KMS-11 (cell line): ENCODE data around the gene DTNB.
"Not testable (repeated sequence)": the region's sequence is repeated elsewhere in the genome, so short reads cannot be mapped to it uniquely, and the experiment has no call there.

Experiments
- H2AFZ ChIP-seq: fragments of 200-600 bp; sonication (generic); 2 replicates; pipeline ENCODE4 v1.6.1; 2016; ENCODE audit warnings: antibody characterized with exemption, mixed run types, low read depth
- H3K27ac ChIP-seq: fragments of 200-600 bp; sonication (generic); 2 replicates; pipeline ENCODE4 v1.6.1; 2016; ENCODE audit warnings: mild to moderate bottlenecking, mixed run types
- H3K27me3 ChIP-seq: fragments of 200-600 bp; sonication (generic); 2 replicates; pipeline ENCODE4 v1.6.1; 2017; ENCODE audit warnings: mild to moderate bottlenecking, low read depth, mixed run types, moderate library complexity; ENCODE audit not compliant: insufficient read depth
- H3K36me3 ChIP-seq: fragments of 200-600 bp; sonication (generic); 2 replicates; pipeline ENCODE4 v1.6.1; 2017; ENCODE audit warnings: mild to moderate bottlenecking, mixed run types; ENCODE audit not compliant: insufficient read depth
- H3K4me1 ChIP-seq: fragments of 200-600 bp; sonication (generic); 2 replicates; pipeline ENCODE4 v1.6.1; 2016; ENCODE audit warnings: mild to moderate bottlenecking, low read depth, mixed run types; ENCODE audit not compliant: poor library complexity, severe bottlenecking
- H3K4me2 ChIP-seq: fragments of 200-600 bp; sonication (generic); 2 replicates; pipeline ENCODE4 v1.7.0; 2016; ENCODE audit warnings: mild to moderate bottlenecking, mixed run types
- H3K4me3 ChIP-seq: fragments of 200-600 bp; sonication (generic); IDR thresholded peaks from 2 replicates; pipeline ENCODE4 v1.6.1; 2017; ENCODE audit warnings: low read depth, low read length, mixed read lengths; ENCODE audit not compliant: insufficient read depth
- H3K79me2 ChIP-seq: fragments of 200-600 bp; sonication (generic); 2 replicates; pipeline ENCODE4 v1.6.1; 2016; ENCODE audit warnings: low read depth, mixed run types; ENCODE audit not compliant: insufficient read depth
- H3K9ac ChIP-seq: fragments of 200-600 bp; sonication (generic); 2 replicates; pipeline ENCODE4 v1.6.1; 2016; ENCODE audit warnings: mild to moderate bottlenecking, mixed run types
- H4K20me1 ChIP-seq: fragments of 200-600 bp; sonication (generic); 2 replicates; pipeline ENCODE4 v1.6.1; 2016; ENCODE audit warnings: mild to moderate bottlenecking, mixed run types; ENCODE audit not compliant: insufficient read depth
- CTCF ChIP-seq: fragments of 200-600 bp; sonication (generic); conservative IDR thresholded peaks from 2 replicates; pipeline ENCODE4 v1.6.1; 2017; ENCODE audit warnings: low read depth, mild to moderate bottlenecking, antibody characterized with exemption, low read length, moderate library complexity, mixed read lengths

The DTNB gene

GRCh38 chr2:25639131-25639530 is 34.2 kb downstream of the DTNB start:
- no peak for TF ChIP-seq CTCF
- no peaks in the 10 kb centered on the region for H4K20me1 ChIP-seq
- H3K4me2 ChIP-seq = no peak overlapping the region
- H3K4me1 ChIP-seq = no peaks in the 10 kb centered on the region
- H2AFZ ChIP-seq = no peak overlapping the region
- H3K36me3 ChIP-seq = no peaks in the 10 kb centered on the region
- no peak overlapping the region for H3K9ac ChIP-seq
- no peaks in the 10 kb centered on the region for H3K27me3 ChIP-seq
- H3K4me3 ChIP-seq = no peak overlapping the region
- H3K79me2 ChIP-seq = no peaks in the 10 kb centered on the region
- no peak overlapping the region for H3K27ac ChIP-seq

GRCh38 chr2:25635797-25636196 is 37.6 kb downstream of the DTNB start:
- Histone ChIP-seq H3K36me3 (no peaks in the 10 kb centered on the region), H3K27me3 (no peaks in the 10 kb centered on the region), H3K27ac (no peak overlapping the region), H3K4me2 (no peak overlapping the region), H3K9ac (no peak overlapping the region), H4K20me1 (no peaks in the 10 kb centered on the region), H3K79me2 (no peaks in the 10 kb centered on the region), H3K4me1 (no peaks in the 10 kb centered on the region), H2AFZ (no peak overlapping the region), H3K4me3 (no peak overlapping the region)
- TF ChIP-seq CTCF = no peak

GRCh38 chr2:25633801-25634200 is 39.6 kb downstream of the DTNB start:
- H3K27ac ChIP-seq, H3K4me1 ChIP-seq, H3K36me3 ChIP-seq, H3K27me3 ChIP-seq, H4K20me1 ChIP-seq, H3K4me3 ChIP-seq, H3K4me2 ChIP-seq, H3K79me2 ChIP-seq, H3K9ac ChIP-seq, H2AFZ ChIP-seq: not testable (repeated sequence)

- Histone ChIP-seq H3K27me3 (no peaks in the 10 kb centered on the region), H3K27ac (no peak overlapping the region), H3K4me2 (no peak overlapping the region), H3K4me3 (no peak overlapping the region), H3K9ac (no peak overlapping the region), H3K36me3 (no peaks in the 10 kb centered on the region), H4K20me1 (no peaks in the 10 kb centered on the region), H3K79me2 (no peaks in the 10 kb centered on the region), H2AFZ (no peak overlapping the region), H3K4me1 (no peaks in the 10 kb centered on the region)
- no peak for TF ChIP-seq CTCF
These were observed 41.0 kb downstream of the DTNB start for GRCh38 chr2:25632396-25632795.

- H3K79me2 ChIP-seq = no peaks in the 10 kb centered on the region
- peak overlapping the region; percentile 55 for H3K4me2 ChIP-seq
- TF ChIP-seq CTCF = no peak
- peaks cover 38% of the 10 kb centered on the region for H3K4me1 ChIP-seq
- no peaks in the 10 kb centered on the region for H4K20me1 ChIP-seq
- no peak overlapping the region for H3K9ac ChIP-seq
- no peak overlapping the region for H2AFZ ChIP-seq
- H3K4me3 ChIP-seq = no peak overlapping the region
- H3K27me3 ChIP-seq = no peaks in the 10 kb centered on the region
- no peaks in the 10 kb centered on the region for H3K36me3 ChIP-seq
- H3K27ac ChIP-seq = peak overlapping the region; percentile 24; the same call in 1 of the 2 replicates
These were observed 48.7 kb downstream of the DTNB start for GRCh38 chr2:25624635-25625034.
